ENCODE measurements around the gene CLEC4M.

CLEC4M gene

GRCh38 chr19:7790416-7790815, 27.4 kb downstream of the CLEC4M start:
- TF ChIP-seq TAF1 (IDR thresholded peaks at IDR 0.05; ENCODE audit: borderline replicate concordance, insufficient read depth, low read length), result no peak
- no peak for TF ChIP-seq FOXP2 (optimal IDR thresholded peaks at IDR 0.05; ENCODE audit: borderline replicate concordance, extremely low read depth, extremely low read length, insufficient read depth)

- TF ChIP-seq TAF1 (IDR thresholded peaks at IDR 0.05; ENCODE audit: borderline replicate concordance, insufficient read depth, low read length) (no peak), REST (IDR thresholded peaks at IDR 0.05; ENCODE audit: insufficient read depth in 1 of 2, low read depth in 2 of 2, low read length in 2 of 2) (no peak), FOXP2 (optimal IDR thresholded peaks at IDR 0.05; ENCODE audit: borderline replicate concordance, extremely low read depth, extremely low read length, insufficient read depth) (no peak), SIN3A (IDR thresholded peaks at IDR 0.05; ENCODE audit: borderline replicate concordance, insufficient read depth, low read length) (no peak), POLR2AphosphoS5 (IDR thresholded peaks at IDR 0.05; ENCODE audit: low read depth, low read length) (no peak)
Measured at GRCh38 chr19:7792281-7792680, 29.2 kb downstream of the CLEC4M start.

GRCh38 chr19:7793493-7793892, 30.4 kb downstream of the CLEC4M start:
- TF ChIP-seq SIN3A (IDR thresholded peaks at IDR 0.05; ENCODE audit: borderline replicate concordance, insufficient read depth, low read length), result no peak
- TF ChIP-seq REST (IDR thresholded peaks at IDR 0.05; ENCODE audit: insufficient read depth in 1 of 2, low read depth in 2 of 2, low read length in 2 of 2), result no peak
- no peak for TF ChIP-seq POLR2AphosphoS5 (IDR thresholded peaks at IDR 0.05; ENCODE audit: low read depth, low read length)
- no peak for TF ChIP-seq TAF1 (IDR thresholded peaks at IDR 0.05; ENCODE audit: borderline replicate concordance, insufficient read depth, low read length)
- TF ChIP-seq FOXP2 (optimal IDR thresholded peaks at IDR 0.05; ENCODE audit: borderline replicate concordance, extremely low read depth, extremely low read length, insufficient read depth), result no peak

GRCh38 chr19:7795555-7796161, 32.6 kb downstream of the CLEC4M start:
- TF ChIP-seq POLR2AphosphoS5 (IDR thresholded peaks at IDR 0.05; ENCODE audit: low read depth, low read length), result no peak
- TF ChIP-seq REST (IDR thresholded peaks at IDR 0.05; ENCODE audit: insufficient read depth in 1 of 2, low read depth in 2 of 2, low read length in 2 of 2), result no peak
- TF ChIP-seq SIN3A (IDR thresholded peaks at IDR 0.05; ENCODE audit: borderline replicate concordance, insufficient read depth, low read length), result no peak
- no peak for TF ChIP-seq TAF1 (IDR thresholded peaks at IDR 0.05; ENCODE audit: borderline replicate concordance, insufficient read depth, low read length)
- TF ChIP-seq FOXP2 (optimal IDR thresholded peaks at IDR 0.05; ENCODE audit: borderline replicate concordance, extremely low read depth, extremely low read length, insufficient read depth), result no peak

- 0 out of 2 replicates have a peak, but pooled peaks have one; percentile 14 for TF ChIP-seq SIN3A (IDR thresholded peaks at IDR 0.05; ENCODE audit: borderline replicate concordance, insufficient read depth, low read length)
- TF ChIP-seq TAF1 (IDR thresholded peaks at IDR 0.05; ENCODE audit: borderline replicate concordance, insufficient read depth, low read length), result no peak
Measured at GRCh38 chr19:7799640-7800355, 36.8 kb downstream of the CLEC4M start.

- TF ChIP-seq SIN3A (IDR thresholded peaks at IDR 0.05; ENCODE audit: borderline replicate concordance, insufficient read depth, low read length), result no peak
- TF ChIP-seq TAF1 (IDR thresholded peaks at IDR 0.05; ENCODE audit: borderline replicate concordance, insufficient read depth, low read length), result no peak
- TF ChIP-seq POLR2AphosphoS5 (IDR thresholded peaks at IDR 0.05; ENCODE audit: low read depth, low read length), result no peak
- TF ChIP-seq REST (IDR thresholded peaks at IDR 0.05; ENCODE audit: insufficient read depth in 1 of 2, low read depth in 2 of 2, low read length in 2 of 2), result no peak
- no peak for TF ChIP-seq FOXP2 (optimal IDR thresholded peaks at IDR 0.05; ENCODE audit: borderline replicate concordance, extremely low read depth, extremely low read length, insufficient read depth)
Measured at GRCh38 chr19:7801020-7801570, 38.1 kb downstream of the CLEC4M start.
